Caki2 (cell line): ENCODE results near the gene MLXIP. TPM values are rescaled to one million over a fixed set of nuclear protein-coding genes. Genes with fewer than 3 reads are reported as not detected.
"Not testable (repeated sequence)": the region's sequence is repeated elsewhere in the genome, so short reads cannot be mapped to it uniquely, and the experiment has no call there.

ENCODE experiments used
- DNase-seq: peaks from one replicate; pipeline ENCODE4 v3.0.0-alpha.2; 2015; ENCODE audit warnings: low read depth
- in situ Hi-C: cut with HindIII; loops from 2 replicates; pipeline ENCODE4 v1.10.0; 2016; ENCODE audit warnings: low sequenced_read_pairs, low pct_unique_long_range_greater_than_20kb, mixed read lengths
- total RNA-seq: library from RNA; depleted of rRNA; stranded (reverse); fragments of >200 nt; shearing (Covaris generic); gene quantifications from 2 replicates; pipeline ENCODE4 v1.2.3, GENCODE V29; 2014; ENCODE audit warnings: low replicate concordance

Gene MLXIP
- total RNA-seq, 1 experiment from 2014 or later, result 7.0 TPM

- in situ Hi-C loops, DNase-seq: not testable (repeated sequence)
These were observed 26.9 kb downstream of the MLXIP start for GRCh38 chr12:122105496-122105895.

GRCh38 chr12:122106843-122107242, 28.3 kb downstream of the MLXIP start:
- in situ Hi-C loops, result no loop called here
- DNase-seq, result no peak

GRCh38 chr12:122107261-122107660, 28.7 kb downstream of the MLXIP start:
- in situ Hi-C loops, result no loop called here
- DNase-seq, result no peak

GRCh38 chr12:122111089-122111641, 32.6 kb downstream of the MLXIP start:
- in situ Hi-C loops, result no loop called here
- DNase-seq, result peak; percentile 54

GRCh38 chr12:122116707-122117535, 38.4 kb downstream of the MLXIP start:
- in situ Hi-C loops, result no loop called here

GRCh38 chr12:122117979-122118378, 39.4 kb downstream of the MLXIP start:
- in situ Hi-C loops, result no loop called here
- peak; percentile 50 for DNase-seq

More at GRCh38 chr12:122116707-122117535, 38.4 kb downstream of the MLXIP start:
- no peak for DNase-seq

- in situ Hi-C loops, result not testable (repeated sequence)
These were observed 42.8 kb downstream of the MLXIP start for GRCh38 chr12:122121341-122121740.

GRCh38 chr12:122121745-122122144, 43.2 kb downstream of the MLXIP start:
- DNase-seq, result no peak
- in situ Hi-C loops, result no loop called here

More at GRCh38 chr12:122121341-122121740, 42.8 kb downstream of the MLXIP start:
- not testable (repeated sequence) for DNase-seq

- in situ Hi-C loops, result no loop called here
- peak; percentile 79 for DNase-seq
These were observed 44.6 kb downstream of the MLXIP start for GRCh38 chr12:122123051-122123760.

GRCh38 chr12:122123761-122124145, 45.2 kb downstream of the MLXIP start:
- in situ Hi-C loops, result no loop called here
- DNase-seq, result no peak

- DNase-seq, result no peak
- in situ Hi-C loops, result no loop called here
These were observed 45.8 kb downstream of the MLXIP start for GRCh38 chr12:122124370-122124769.

- DNase-seq, result no peak
- in situ Hi-C loops, result no loop called here
These were observed 47.1 kb downstream of the MLXIP start for GRCh38 chr12:122125452-122126341.

GRCh38 chr12:122126342-122126635, 47.7 kb downstream of the MLXIP start:
- in situ Hi-C loops, result no loop called here
- DNase-seq, result no peak

- in situ Hi-C loops, result no loop called here
- no peak for DNase-seq
These were observed 48.4 kb downstream of the MLXIP start for GRCh38 chr12:122126713-122127597.

GRCh38 chr12:122127839-122128238, 49.3 kb downstream of the MLXIP start:
- DNase-seq, result no peak
- in situ Hi-C loops, result no loop called here

GRCh38 chr12:122128481-122128880, 49.9 kb downstream of the MLXIP start:
- in situ Hi-C loops, result no loop called here
- DNase-seq, result no peak

- in situ Hi-C loops, result no loop called here
These were observed 50.6 kb downstream of the MLXIP start for GRCh38 chr12:122129131-122129530.

More at GRCh38 chr12:122129131-122129530, 50.6 kb downstream of the MLXIP start:
- DNase-seq, result no peak
